Fibroblast of lung (primary cell): ENCODE results near the gene TM4SF1. TPM values are rescaled to one million over a fixed set of nuclear protein-coding genes. Genes with fewer than 3 reads are reported as not detected.
A peak's percentile ranks its signal among the peaks of the same experiment; 100 is the strongest.

Experiments used
- DNase-seq, 2 donors: peaks; one replicate each; pipeline versions ENCODE4 v3.0.0 to v3.0.0-alpha.2; 2010; ENCODE audit warnings: low read depth in 2 of 2
- H2AFZ ChIP-seq: 2 replicates; pipeline ENCODE4 v1.5.1; 2012; ENCODE audit warnings: low read length, control low read depth, inconsistent platforms
- H3K27ac ChIP-seq: 2 replicates; pipeline ENCODE4 v1.5.1; 2011; ENCODE audit warnings: low read length, control low read depth; ENCODE audit not compliant: insufficient read depth
- H3K27me3 ChIP-seq: 2 replicates; pipeline ENCODE4 v1.5.1; 2011; ENCODE audit warnings: mild to moderate bottlenecking, low read length; ENCODE audit not compliant: control insufficient read depth, insufficient read depth
- H3K36me3 ChIP-seq: 2 replicates; pipeline ENCODE4 v1.5.1; 2011; ENCODE audit warnings: low read length; ENCODE audit not compliant: control insufficient read depth, insufficient read depth
- H3K4me1 ChIP-seq: 2 replicates; pipeline ENCODE4 v1.5.1; 2011; ENCODE audit warnings: low read length; ENCODE audit not compliant: control insufficient read depth, insufficient read depth; ENCODE audit errors: extremely low read depth
- H3K4me2 ChIP-seq: 2 replicates; pipeline ENCODE4 v1.5.1; 2011; ENCODE audit warnings: low read length, control low read depth; ENCODE audit not compliant: insufficient read depth; ENCODE audit errors: extremely low read depth
- H3K4me3 ChIP-seq, 4 experiments: fragments of 200-600 bp in 1 of 4; sonication (generic) in 1 of 4; replicated peaks in 1 of 4; 2 replicates each; pipeline ENCODE4 v1.5.1; 2011 to 2016; ENCODE audit warnings: low read length in 4 of 4, low read depth in 3 of 4, mild to moderate bottlenecking in 3 of 4, control low read depth in 2 of 4, inconsistent platforms in 1 of 4, mixed read lengths in 1 of 4; ENCODE audit not compliant: insufficient read depth in 1 of 4; ENCODE audit errors: control extremely low read depth in 1 of 4
- H3K79me2 ChIP-seq: 2 replicates; pipeline ENCODE4 v1.5.1; 2012; ENCODE audit warnings: mild to moderate bottlenecking, low read length, inconsistent platforms; ENCODE audit not compliant: control insufficient read depth, insufficient read depth
- H3K9ac ChIP-seq: 2 replicates; pipeline ENCODE4 v1.5.1; 2011; ENCODE audit warnings: mild to moderate bottlenecking, low read length, control low read depth; ENCODE audit not compliant: insufficient read depth
- H3K9me3 ChIP-seq: 2 replicates; pipeline ENCODE4 v1.5.1; 2012; ENCODE audit warnings: low read depth, low read length; ENCODE audit not compliant: control insufficient read depth, insufficient read depth
- H4K20me1 ChIP-seq: 2 replicates; pipeline ENCODE4 v1.5.1; 2011; ENCODE audit warnings: low read length; ENCODE audit not compliant: control insufficient read depth, insufficient read depth; ENCODE audit errors: extremely low read depth
- EZH2 ChIP-seq: IDR thresholded peaks from 2 replicates; pipeline ENCODE4 v1.5.1; 2012; ENCODE audit warnings: low read length, control low read depth, mild to moderate bottlenecking; ENCODE audit errors: missing control alignments
- polyA plus RNA-seq, 2 donors: library from polyadenylated mRNA; depleted of rRNA in 1 of 2; stranded (reverse) in 1 of 2; unstranded in 1 of 2; fragments of >200 nt; gene quantifications; 2 replicates each; pipeline ENCODE4 v1.2.1, GENCODE V29; 2011 to 2012; ENCODE audit warnings: missing spikeins in 1 of 2
- total RNA-seq: library from RNA; depleted of rRNA; stranded (reverse); fragments of >200 nt; gene quantifications from 2 replicates; pipeline ENCODE4 v1.2.1, GENCODE V29; 2014
- TF ChIP-seq, protein P1 (sequence below), 2 donors: IDR thresholded peaks in 1 of 2; conservative IDR thresholded peaks in 1 of 2; 1 replicate in 1 of 2; 2 replicates in 1 of 2; pipeline ENCODE4 v1.5.1; 2011 to 2012; ENCODE audit warnings: low read length in 2 of 2, control low read depth in 1 of 2, inconsistent platforms in 1 of 2, low read depth in 1 of 2, mild to moderate bottlenecking in 1 of 2

Gene TM4SF1
- total and polyA plus RNA-seq, 2 donors (not counting 1 experiment from before 2014, with no cell fraction given): 353 to 423 TPM

DNA sequence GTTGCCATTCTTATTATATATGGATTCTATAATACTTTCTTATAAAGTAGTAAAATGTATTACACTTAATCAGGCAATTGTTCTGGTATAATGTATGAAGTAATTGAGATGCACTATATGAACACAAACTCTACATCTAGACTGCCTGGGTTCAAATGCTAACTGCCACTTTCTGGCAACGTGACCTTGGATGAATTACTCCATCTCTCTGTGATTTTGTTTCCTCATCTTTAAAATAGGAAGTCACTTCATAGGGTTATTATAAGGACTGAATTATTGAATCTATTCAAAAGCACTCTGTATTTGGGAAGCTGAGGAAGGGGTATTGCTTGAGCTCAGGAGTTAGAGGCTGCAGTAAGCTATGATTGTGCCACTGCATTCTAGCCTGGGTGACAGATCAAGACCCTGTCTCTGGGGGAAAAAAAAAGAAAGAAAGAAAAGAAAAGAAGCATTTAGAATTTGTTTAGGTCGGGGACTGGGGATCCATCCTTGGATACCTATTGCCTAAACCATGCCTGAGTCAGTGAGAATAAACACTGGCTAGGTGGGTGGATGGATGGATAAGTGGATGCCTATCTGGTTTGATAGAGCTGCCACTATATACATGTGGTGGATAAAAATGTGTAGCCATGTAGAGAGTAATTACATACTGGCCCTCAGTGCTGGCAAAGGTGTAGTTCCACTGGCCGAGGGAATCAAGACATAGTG, 2.5 kb downstream of the TM4SF1 start:
- H2AFZ ChIP-seq: no peak overlapping the region
- peak overlapping the region in 3 of 4 experiments; percentile 47 to 71 (median 64) for H3K4me3 ChIP-seq
- DNase-seq: no peak
- H3K36me3 ChIP-seq: peaks cover 10% of the 10 kb centered on the region
- no peaks in the 10 kb centered on the region for H3K9me3 ChIP-seq
- peaks cover 41% of the 10 kb centered on the region for H3K79me2 ChIP-seq
- peak overlapping the region; percentile 76 for H3K4me2 ChIP-seq
- TF ChIP-seq EZH2: no peak
- TF ChIP-seq, protein P1, sequence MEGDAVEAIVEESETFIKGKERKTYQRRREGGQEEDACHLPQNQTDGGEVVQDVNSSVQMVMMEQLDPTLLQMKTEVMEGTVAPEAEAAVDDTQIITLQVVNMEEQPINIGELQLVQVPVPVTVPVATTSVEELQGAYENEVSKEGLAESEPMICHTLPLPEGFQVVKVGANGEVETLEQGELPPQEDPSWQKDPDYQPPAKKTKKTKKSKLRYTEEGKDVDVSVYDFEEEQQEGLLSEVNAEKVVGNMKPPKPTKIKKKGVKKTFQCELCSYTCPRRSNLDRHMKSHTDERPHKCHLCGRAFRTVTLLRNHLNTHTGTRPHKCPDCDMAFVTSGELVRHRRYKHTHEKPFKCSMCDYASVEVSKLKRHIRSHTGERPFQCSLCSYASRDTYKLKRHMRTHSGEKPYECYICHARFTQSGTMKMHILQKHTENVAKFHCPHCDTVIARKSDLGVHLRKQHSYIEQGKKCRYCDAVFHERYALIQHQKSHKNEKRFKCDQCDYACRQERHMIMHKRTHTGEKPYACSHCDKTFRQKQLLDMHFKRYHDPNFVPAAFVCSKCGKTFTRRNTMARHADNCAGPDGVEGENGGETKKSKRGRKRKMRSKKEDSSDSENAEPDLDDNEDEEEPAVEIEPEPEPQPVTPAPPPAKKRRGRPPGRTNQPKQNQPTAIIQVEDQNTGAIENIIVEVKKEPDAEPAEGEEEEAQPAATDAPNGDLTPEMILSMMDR (conservative IDR thresholded peaks at IDR 0.05 in 1 of 2, IDR thresholded peaks at IDR 0.05 in 1 of 2; ENCODE audit: low read depth in 1 of 2, low read length in 2 of 2): no peak
- H4K20me1 ChIP-seq: no peaks in the 10 kb centered on the region
- no peak overlapping the region for H3K9ac ChIP-seq
- H3K27me3 ChIP-seq: no peaks in the 10 kb centered on the region
- peaks cover 32% of the 10 kb centered on the region for H3K4me1 ChIP-seq
- peak overlapping the region; percentile 65 for H3K27ac ChIP-seq

DNA sequence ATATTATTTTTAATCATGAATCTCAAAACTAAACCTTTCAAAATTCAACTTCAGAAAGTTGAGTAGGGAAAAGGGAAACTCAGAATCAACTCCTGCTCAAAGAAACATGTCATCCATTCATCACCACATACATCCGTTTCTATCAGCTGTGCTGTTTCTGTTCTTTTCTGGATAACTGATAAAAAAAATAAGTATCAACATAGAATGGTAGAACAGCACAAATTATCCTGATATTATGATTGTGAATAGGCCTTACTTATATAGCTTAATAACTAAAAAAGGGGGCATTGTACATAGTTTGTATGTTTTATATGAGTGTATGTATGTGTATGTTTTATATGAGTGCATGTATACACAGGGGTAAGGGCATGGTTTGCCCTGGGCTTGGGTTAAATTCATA, 3.1 kb downstream of the TM4SF1 start:
- Histone ChIP-seq H3K27me3 (no peaks in the 10 kb centered on the region), H3K4me2 (peak overlapping the region; percentile 76), H3K36me3 (peaks cover 12% of the 10 kb centered on the region), H3K4me3 (no peak overlapping the region), H3K9me3 (no peaks in the 10 kb centered on the region), H3K27ac (peak overlapping the region; percentile 3), H4K20me1 (no peaks in the 10 kb centered on the region), H3K79me2 (peaks cover 41% of the 10 kb centered on the region), H3K9ac (no peak overlapping the region), H3K4me1 (peaks cover 32% of the 10 kb centered on the region), H2AFZ (no peak overlapping the region)
- no peak for TF ChIP-seq EZH2
- TF ChIP-seq, protein P1 (conservative IDR thresholded peaks at IDR 0.05 in 1 of 2, IDR thresholded peaks at IDR 0.05 in 1 of 2; ENCODE audit: low read depth in 1 of 2, low read length in 2 of 2): no peak
- no peak for DNase-seq

DNA sequence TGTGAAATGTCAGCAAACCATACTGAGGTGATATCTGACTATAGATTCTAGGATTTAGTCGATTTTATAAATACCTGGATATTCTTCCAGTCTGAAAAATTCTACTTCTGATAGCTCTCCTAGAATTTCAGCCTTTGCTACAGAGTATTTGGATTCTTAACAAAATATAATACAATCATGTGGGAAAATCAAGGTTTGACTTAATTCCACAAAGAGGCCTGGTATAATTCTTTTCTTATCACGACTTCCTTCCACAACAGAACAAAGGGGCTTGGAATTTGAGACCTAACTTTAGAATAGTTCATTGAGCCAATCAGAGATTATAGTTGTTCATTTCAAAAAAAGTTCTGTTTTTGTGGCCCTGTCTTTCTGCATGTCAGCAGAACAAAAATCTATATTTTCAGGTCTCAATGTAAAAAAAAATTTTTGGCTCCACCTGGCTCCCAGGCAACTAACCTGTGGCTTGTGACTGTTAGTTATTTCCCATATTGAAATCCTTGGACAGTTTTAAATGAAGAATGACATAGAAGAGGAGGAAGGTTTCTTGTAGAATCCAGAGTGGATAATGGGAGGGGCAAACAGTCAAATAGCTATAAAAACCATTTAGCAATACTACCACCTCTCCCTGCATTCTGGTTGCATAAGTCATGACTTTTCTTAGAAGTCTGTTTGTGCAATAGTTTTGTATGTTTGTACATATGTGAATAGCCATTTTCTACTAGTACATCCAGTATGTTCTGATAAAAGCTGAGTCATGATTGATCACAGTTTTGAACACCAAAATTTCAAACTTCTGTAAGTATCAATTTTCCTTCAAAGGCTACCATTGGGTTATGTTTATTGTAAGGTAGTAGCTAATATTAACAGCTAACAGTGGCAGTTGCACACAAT, 4.0 kb downstream of the TM4SF1 start:
- Histone ChIP-seq H3K79me2 (peaks cover 41% of the 10 kb centered on the region), H3K27me3 (no peaks in the 10 kb centered on the region), H4K20me1 (no peaks in the 10 kb centered on the region), H3K4me3 (peak overlapping the region in 1 of 4 experiments; percentile 2), H3K4me1 (peaks cover 27% of the 10 kb centered on the region), H3K4me2 (peak overlapping the region; percentile 46), H3K36me3 (peaks cover 14% of the 10 kb centered on the region), H3K9ac (no peak overlapping the region), H3K27ac (peak overlapping the region; percentile 43), H2AFZ (no peak overlapping the region), H3K9me3 (no peaks in the 10 kb centered on the region)
- peak; percentile 73 to 94 for DNase-seq
- TF ChIP-seq, protein P1 (conservative IDR thresholded peaks at IDR 0.05 in 1 of 2, IDR thresholded peaks at IDR 0.05 in 1 of 2; ENCODE audit: low read depth in 1 of 2, low read length in 2 of 2): no peak
- no peak for TF ChIP-seq EZH2
